CD14-positive monocyte (primary cell): ENCODE results near the gene POLR3A. TPM values are rescaled to one million over a fixed set of nuclear protein-coding genes. Genes with fewer than 3 reads are reported as not detected.

Experiments
- DNase-seq, 3 donors: peaks; one replicate each; pipeline ENCODE4 v3.0.0-alpha.2; 2011 to 2022
- H2AFZ ChIP-seq: 2 replicates; pipeline ENCODE4 v1.6.0; 2012; ENCODE audit warnings: mild to moderate bottlenecking, low read depth, low read length, inconsistent platforms; ENCODE audit not compliant: insufficient read depth, poor library complexity, severe bottlenecking
- H3K27ac ChIP-seq, 2 donors: 1 replicate in 1 of 2; 2 replicates in 1 of 2; pipeline ENCODE4 v1.5.1; 2012 to 2013; ENCODE audit warnings: low read length in 2 of 2, control low read depth in 1 of 2, inconsistent platforms in 1 of 2, low read depth in 1 of 2, mild to moderate bottlenecking in 1 of 2
- H3K27me3 ChIP-seq, 2 donors: one replicate each; pipeline versions ENCODE4 v1.6.0 to v1.6.1; 2011 to 2013; ENCODE audit warnings: low read length in 2 of 2; ENCODE audit not compliant: control insufficient read depth in 2 of 2, insufficient read depth in 2 of 2
- H3K36me3 ChIP-seq, 2 donors: replicated peaks in 1 of 2; 1 replicate in 1 of 2; 2 replicates in 1 of 2; pipeline versions ENCODE4 v1.5.1 to v1.6.1; 2012 to 2013; ENCODE audit warnings: low read length in 2 of 2, control low read depth in 1 of 2, inconsistent platforms in 1 of 2, mild to moderate bottlenecking in 1 of 2; ENCODE audit not compliant: insufficient read depth in 2 of 2, control insufficient read depth in 1 of 2
- H3K4me1 ChIP-seq, 2 donors: 1 replicate in 1 of 2; 2 replicates in 1 of 2; pipeline versions ENCODE4 v1.5.1 to v1.6.1; 2012 to 2013; ENCODE audit warnings: low read length in 2 of 2, control low read depth in 1 of 2, inconsistent platforms in 1 of 2, mild to moderate bottlenecking in 1 of 2, moderate library complexity in 1 of 2; ENCODE audit not compliant: insufficient read depth in 2 of 2, control insufficient read depth in 1 of 2
- H3K4me2 ChIP-seq: replicated peaks from 2 replicates; pipeline ENCODE3; 2012; ENCODE audit warnings: low read length, moderate library complexity, mild to moderate bottlenecking; ENCODE audit not compliant: poor library complexity, severe bottlenecking; ENCODE audit errors: extremely low read depth
- H3K4me3 ChIP-seq, 3 experiments: fragments of 200-600 bp in 1 of 3; sonication (generic) in 1 of 3; replicated peaks in 1 of 3; 1 replicate in 2 of 3; 2 replicates in 1 of 3; pipeline ENCODE4 v1.5.1; 2011 to 2013; ENCODE audit warnings: low read length in 3 of 3, mild to moderate bottlenecking in 3 of 3, control low read depth in 2 of 3, low read depth in 2 of 3, inconsistent platforms in 1 of 3, moderate library complexity in 1 of 3
- H3K79me2 ChIP-seq: 2 replicates; pipeline ENCODE4 v1.6.0; 2012; ENCODE audit warnings: mild to moderate bottlenecking, control low read depth, inconsistent platforms, low read length, moderate library complexity; ENCODE audit not compliant: insufficient read depth
- H3K9ac ChIP-seq: 2 replicates; pipeline ENCODE4 v1.6.0; 2017; ENCODE audit warnings: low read length, mild to moderate bottlenecking; ENCODE audit not compliant: insufficient read depth, poor library complexity, severe bottlenecking
- H3K9me3 ChIP-seq, 2 donors: replicated peaks in 1 of 2; 1 replicate in 1 of 2; 2 replicates in 1 of 2; pipeline versions ENCODE4 v1.5.1 to v1.6.1; 2012 to 2013; ENCODE audit warnings: low read length in 2 of 2, control low read depth in 1 of 2; ENCODE audit not compliant: control insufficient read depth in 1 of 2, insufficient read depth in 1 of 2
- H4K20me1 ChIP-seq: 2 replicates; pipeline ENCODE4 v1.6.0; 2012; ENCODE audit warnings: mild to moderate bottlenecking, low read length, control low read depth, moderate library complexity; ENCODE audit not compliant: insufficient read depth
- H3K27ac Mint-ChIP-seq, 7 donors: one replicate each; pipeline ENCODE4 v1.8.0; 2020; ENCODE audit warnings: mild to moderate bottlenecking in 7 of 7, mixed read lengths in 7 of 7, moderate library complexity in 6 of 7, inconsistent platforms in 2 of 7
- H3K27me3 Mint-ChIP-seq, 3 donors: one replicate each; pipeline ENCODE4 v1.8.0; 2021 to 2022; ENCODE audit warnings: low read depth in 3 of 3, mild to moderate bottlenecking in 3 of 3, mixed read lengths in 3 of 3, moderate library complexity in 3 of 3, inconsistent platforms in 1 of 3
- H3K36me3 Mint-ChIP-seq, 2 donors: one replicate each; pipeline ENCODE4 v1.8.0; 2020; ENCODE audit warnings: mixed read lengths in 2 of 2, inconsistent platforms in 1 of 2, mild to moderate bottlenecking in 1 of 2
- H3K4me1 Mint-ChIP-seq: one replicate; pipeline ENCODE4 v1.8.0; 2020; ENCODE audit warnings: mild to moderate bottlenecking, mixed read lengths
- H3K4me3 Mint-ChIP-seq, 2 donors: one replicate each; pipeline ENCODE4 v1.8.0; 2020; ENCODE audit warnings: mild to moderate bottlenecking in 2 of 2, mixed read lengths in 2 of 2, moderate library complexity in 1 of 2
- H3K9me3 Mint-ChIP-seq, 7 donors: one replicate each; pipeline ENCODE4 v1.8.0; 2020 to 2022; ENCODE audit warnings: mixed read lengths in 7 of 7, mild to moderate bottlenecking in 6 of 7, moderate library complexity in 6 of 7, inconsistent platforms in 2 of 7
- WGBS: methylation state at CpG from one replicate; pipeline ENCODE4 v1.1.5; 2013; ENCODE audit warnings: missing lambda C conversion rate; ENCODE audit not compliant: insufficient coverage; 5-methylcytosine and 5-hydroxymethylcytosine counted together
- intact Hi-C, 2 donors: fragments of 100-400 bp; cut with micrococcal nuclease; formaldehyde crosslinking; loops; one replicate each; pipeline versions ENCODE4 v1.15.0 to v1.15.1; 2023
- polyA plus RNA-seq, 3 donors: library from polyadenylated mRNA; depleted of rRNA in 1 of 3; unstranded in 2 of 3; stranded (reverse) in 1 of 3; fragments of 300-500 nt in 2 of 3; fragments of >200 nt in 1 of 3; fragmentation: Illumina TruSeq in 2 of 3; gene quantifications; 1 replicate in 2 of 3; 2 replicates in 1 of 3; pipeline ENCODE4 v1.2.3, GENCODE V29; 2012 to 2021
- TF ChIP-seq, protein P1 (sequence below): fragments of 200-600 bp; IDR thresholded peaks from one replicate; pipeline ENCODE4 v1.8.0; 2022; ENCODE audit warnings: antibody characterized with exemption, mild to moderate bottlenecking

The POLR3A gene
- polyA plus RNA-seq, 3 donors: 2.7 to 5.2 (median 4.7) TPM

DNA sequence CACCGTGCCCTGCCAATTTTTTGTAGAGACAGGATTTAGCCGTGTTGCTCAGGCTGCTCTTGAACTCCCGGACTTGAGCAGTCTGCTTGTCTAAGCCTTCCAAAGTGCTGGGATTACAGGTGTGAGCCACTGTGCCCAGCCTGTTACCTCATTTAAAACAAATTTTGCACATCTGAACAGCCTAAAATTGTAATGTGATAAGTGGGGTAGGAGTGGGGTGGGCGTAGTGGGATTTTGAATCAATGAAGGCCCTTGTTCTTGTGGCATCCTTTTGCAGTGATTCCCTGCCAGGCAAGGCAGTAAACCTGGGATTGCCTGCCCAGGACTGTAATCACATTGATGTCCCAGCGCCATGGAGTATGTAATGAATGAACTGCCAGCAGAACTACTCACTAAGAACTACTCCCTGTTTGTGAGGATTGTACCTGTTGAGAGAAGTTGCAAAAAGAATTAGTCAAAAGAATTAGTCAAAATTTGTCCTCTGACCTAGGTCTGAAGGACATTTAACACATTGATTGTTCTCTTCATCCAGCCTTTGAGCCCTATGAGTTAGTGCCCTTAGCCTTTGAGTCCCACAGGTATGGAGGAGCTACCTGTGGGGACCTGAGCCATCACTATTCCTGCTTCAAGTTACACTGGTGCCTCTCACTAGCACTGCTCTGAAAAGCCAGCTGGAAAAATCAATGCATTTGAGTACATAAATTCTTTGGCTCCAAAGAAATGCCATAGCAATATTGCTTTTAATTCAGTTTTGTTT, 9.7 kb upstream of the POLR3A start:
- H3K4me1 ChIP-seq: peaks cover 8 to 11% of the 10 kb centered on the region in 2 donors
- WGBS: 91% methylated on average over 3 of the region's 5 CpGs
- Mint-ChIP-seq H3K4me3 (no peak overlapping the region), H3K4me1 (peaks cover 26% of the 10 kb centered on the region), H3K27ac (peak overlapping the region in 3 of 7 donors; percentile 11 to 37 (median 31)), H3K36me3 (peaks cover 77 to 79% of the 10 kb centered on the region in 2 donors), H3K9me3 (no peaks in the 10 kb centered on the region), H3K27me3 (no peaks in the 10 kb centered on the region)
- DNase-seq: no peak
- no peak overlapping the region for H3K9ac ChIP-seq
- peaks cover 91% of the 10 kb centered on the region for H4K20me1 ChIP-seq
- H3K27me3 ChIP-seq: no peaks in the 10 kb centered on the region
- H3K4me3 ChIP-seq: no peak overlapping the region
- peaks cover 68% of the 10 kb centered on the region for H3K79me2 ChIP-seq
- H3K27ac ChIP-seq: peak overlapping the region in 1 of 2 donors; percentile 25
- H3K4me2 ChIP-seq: no peak overlapping the region
- TF ChIP-seq, protein P1, sequence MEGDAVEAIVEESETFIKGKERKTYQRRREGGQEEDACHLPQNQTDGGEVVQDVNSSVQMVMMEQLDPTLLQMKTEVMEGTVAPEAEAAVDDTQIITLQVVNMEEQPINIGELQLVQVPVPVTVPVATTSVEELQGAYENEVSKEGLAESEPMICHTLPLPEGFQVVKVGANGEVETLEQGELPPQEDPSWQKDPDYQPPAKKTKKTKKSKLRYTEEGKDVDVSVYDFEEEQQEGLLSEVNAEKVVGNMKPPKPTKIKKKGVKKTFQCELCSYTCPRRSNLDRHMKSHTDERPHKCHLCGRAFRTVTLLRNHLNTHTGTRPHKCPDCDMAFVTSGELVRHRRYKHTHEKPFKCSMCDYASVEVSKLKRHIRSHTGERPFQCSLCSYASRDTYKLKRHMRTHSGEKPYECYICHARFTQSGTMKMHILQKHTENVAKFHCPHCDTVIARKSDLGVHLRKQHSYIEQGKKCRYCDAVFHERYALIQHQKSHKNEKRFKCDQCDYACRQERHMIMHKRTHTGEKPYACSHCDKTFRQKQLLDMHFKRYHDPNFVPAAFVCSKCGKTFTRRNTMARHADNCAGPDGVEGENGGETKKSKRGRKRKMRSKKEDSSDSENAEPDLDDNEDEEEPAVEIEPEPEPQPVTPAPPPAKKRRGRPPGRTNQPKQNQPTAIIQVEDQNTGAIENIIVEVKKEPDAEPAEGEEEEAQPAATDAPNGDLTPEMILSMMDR: no peak
- H3K9me3 ChIP-seq: no peaks in the 10 kb centered on the region
- no peak overlapping the region for H2AFZ ChIP-seq
- intact Hi-C loops: no loop called here
- H3K36me3 ChIP-seq: peaks cover 77 to 86% of the 10 kb centered on the region in 2 donors

GRCh38 chr10:78038105-78038504, 8.8 kb upstream of the POLR3A start:
- H3K27ac ChIP-seq: no peak overlapping the region
- no peak overlapping the region for H3K9ac ChIP-seq
- no peaks in the 10 kb centered on the region for H3K9me3 ChIP-seq
- H3K79me2 ChIP-seq: peaks cover 72% of the 10 kb centered on the region
- Mint-ChIP-seq H3K4me1 (peaks cover 26% of the 10 kb centered on the region), H3K27me3 (no peaks in the 10 kb centered on the region), H3K9me3 (no peaks in the 10 kb centered on the region), H3K27ac (no peak overlapping the region), H3K4me3 (no peak overlapping the region), H3K36me3 (peaks cover 77 to 79% of the 10 kb centered on the region in 2 donors)
- intact Hi-C loops: no loop called here
- peaks cover 77 to 80% of the 10 kb centered on the region in 2 donors for H3K36me3 ChIP-seq
- H3K4me3 ChIP-seq: no peak overlapping the region
- no CpG with 5 or more reads among the region's 2 CpGs for WGBS
- no peak overlapping the region for H2AFZ ChIP-seq
- H3K27me3 ChIP-seq: no peaks in the 10 kb centered on the region
- H4K20me1 ChIP-seq: peaks cover 84% of the 10 kb centered on the region
- TF ChIP-seq, protein P1: no peak
- DNase-seq: no peak
- no peak overlapping the region for H3K4me2 ChIP-seq
- peaks cover 11% of the 10 kb centered on the region in 2 donors for H3K4me1 ChIP-seq
